DMS153 treated with DMSO at 0.1 percent for 48 hours (cell line): ENCODE results near the gene PAPPA.

Experiments used
- DNase-seq: peaks from one replicate; lab custom pipeline; 2025; ENCODE audit not compliant: unreplicated experiment; lab: John Stamatoyannopoulos, UW

The PAPPA gene

GRCh38 chr9:116414374-116414773 is 260.8 kb downstream of the PAPPA start:
- no peak for DNase-seq

GRCh38 chr9:116416421-116416820 is 262.8 kb downstream of the PAPPA start:
- DNase-seq: no peak

- DNase-seq: no peak
These were observed 263.9 kb downstream of the PAPPA start for GRCh38 chr9:116417464-116417863.

DNA sequence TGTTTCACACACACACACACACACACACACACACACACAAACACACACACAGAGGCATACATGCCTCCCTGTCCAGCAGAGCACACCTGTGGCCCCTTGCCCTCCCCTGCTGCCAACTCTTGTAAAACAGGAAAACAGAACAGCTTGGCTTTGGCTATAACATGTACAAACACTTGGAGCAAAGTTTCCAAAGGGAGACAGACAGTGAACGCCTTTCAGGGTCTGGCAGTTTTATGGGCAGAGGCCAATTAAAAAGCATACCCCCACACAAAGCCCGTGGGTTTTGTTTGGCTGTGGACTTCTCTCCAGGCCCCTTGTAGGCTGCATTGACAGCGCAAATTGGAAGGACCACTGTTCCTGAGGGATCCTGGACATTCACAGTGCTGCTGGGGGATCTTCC is 265.6 kb downstream of the PAPPA start:
- DNase-seq: no peak

DNA sequence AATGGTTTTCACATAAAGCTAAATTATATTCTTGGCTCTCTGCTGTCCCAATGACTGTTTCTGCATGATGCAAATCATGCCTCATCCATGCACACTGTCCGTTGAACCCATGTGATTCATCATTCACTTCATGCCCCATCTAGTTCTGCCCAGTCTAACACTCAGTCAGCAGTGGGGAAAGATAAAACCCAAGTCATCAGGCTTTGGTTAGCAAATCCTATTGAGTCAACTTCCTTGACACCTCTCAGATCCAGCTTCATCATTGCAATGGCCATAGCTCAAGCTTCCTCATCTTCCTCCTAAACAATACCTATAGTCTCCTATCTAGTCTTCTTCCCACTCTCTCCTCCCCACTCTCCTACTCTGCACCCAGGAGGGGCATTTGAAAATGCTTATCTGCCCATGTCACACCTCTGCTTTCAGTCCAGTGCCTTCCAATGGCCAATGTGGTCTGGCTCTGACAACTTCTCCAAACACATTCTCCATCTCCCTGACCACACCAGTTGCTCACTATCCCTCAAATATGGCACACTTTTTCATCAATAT is 267.5 kb downstream of the PAPPA start:
- no peak for DNase-seq

DNA sequence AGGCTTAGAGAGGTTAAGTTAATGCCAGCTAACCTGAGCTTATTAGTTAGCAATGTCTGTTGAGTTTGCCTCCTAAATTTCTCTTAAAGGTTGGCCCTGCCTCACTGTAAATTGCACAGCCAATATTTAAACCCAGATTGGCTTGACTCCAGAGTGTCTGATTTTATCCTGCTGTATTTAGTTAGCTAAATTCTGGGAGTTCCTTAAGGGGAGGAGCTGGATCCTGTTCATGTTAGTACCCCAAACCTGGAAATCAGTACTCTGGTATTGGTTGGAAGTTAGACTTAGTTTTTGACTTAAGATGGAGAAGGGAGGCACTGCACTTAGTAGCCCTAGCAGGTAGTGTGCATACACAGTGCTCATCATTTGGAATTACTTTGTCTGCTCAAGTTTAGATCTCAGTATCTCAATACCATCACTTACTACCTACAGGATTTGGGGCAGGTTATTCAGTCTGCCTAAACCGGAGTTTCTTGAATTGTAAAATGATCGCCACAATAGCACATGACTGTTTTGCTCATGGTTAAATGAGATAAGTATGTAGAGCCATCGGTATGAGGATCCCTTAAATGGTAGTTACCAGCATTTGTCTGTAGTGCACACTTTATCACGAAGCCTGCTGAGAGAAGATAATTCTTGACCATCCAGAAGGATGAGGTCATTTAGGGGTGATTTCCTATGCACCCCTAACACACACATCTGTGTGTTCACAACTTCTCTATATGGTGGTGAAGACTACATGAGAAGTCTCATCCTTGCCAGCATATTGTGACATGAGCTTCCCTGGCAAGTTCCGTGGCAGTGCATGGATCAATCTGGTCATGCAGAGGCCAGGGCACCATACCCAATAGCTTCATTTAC is 268.8 kb downstream of the PAPPA start:
- DNase-seq: no peak

GRCh38 chr9:116423149-116423548 is 269.6 kb downstream of the PAPPA start:
- no peak for DNase-seq

GRCh38 chr9:116425244-116425643 is 271.7 kb downstream of the PAPPA start:
- no peak for DNase-seq

DNA sequence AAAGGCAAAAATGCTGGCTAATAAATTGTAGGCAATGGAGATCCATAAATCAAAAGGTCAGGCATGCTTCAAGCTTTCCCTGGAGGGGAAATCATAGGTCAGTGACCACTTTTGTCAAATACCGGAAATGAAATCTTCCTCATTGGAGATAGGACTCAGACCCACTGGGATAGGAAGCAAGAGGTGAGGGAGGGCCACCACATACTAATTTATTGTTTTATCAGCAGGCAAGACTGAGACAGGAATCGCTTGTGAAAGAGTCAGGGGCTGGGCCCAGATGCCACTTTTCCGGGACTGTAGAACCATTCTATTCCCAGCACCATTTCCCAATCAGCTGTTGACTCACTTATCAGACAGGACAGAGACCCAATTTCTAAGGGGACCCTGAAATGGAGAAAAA is 277.3 kb downstream of the PAPPA start:
- DNase-seq: no peak

DNA sequence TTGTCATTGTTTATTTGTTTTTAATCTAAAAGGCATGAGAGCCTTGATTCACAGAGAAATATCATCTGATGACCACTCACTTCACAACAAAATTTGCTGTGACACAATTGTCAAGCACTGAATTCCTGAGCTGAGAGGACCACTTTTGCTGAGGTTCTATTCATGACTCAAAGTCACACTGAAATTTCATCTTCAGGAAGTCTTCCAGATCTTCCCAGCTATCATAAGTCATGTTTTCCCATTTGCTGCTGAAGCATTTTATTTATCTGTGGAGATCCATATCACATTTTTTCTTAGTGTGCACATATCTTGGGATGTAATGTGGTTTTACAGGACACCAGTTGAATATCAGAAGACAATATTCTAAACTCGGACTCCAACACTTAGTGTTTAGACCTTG is 278.5 kb downstream of the PAPPA start:
- no peak for DNase-seq

- no peak for DNase-seq
These were observed 280.7 kb downstream of the PAPPA start for GRCh38 chr9:116434314-116434713.

DNA sequence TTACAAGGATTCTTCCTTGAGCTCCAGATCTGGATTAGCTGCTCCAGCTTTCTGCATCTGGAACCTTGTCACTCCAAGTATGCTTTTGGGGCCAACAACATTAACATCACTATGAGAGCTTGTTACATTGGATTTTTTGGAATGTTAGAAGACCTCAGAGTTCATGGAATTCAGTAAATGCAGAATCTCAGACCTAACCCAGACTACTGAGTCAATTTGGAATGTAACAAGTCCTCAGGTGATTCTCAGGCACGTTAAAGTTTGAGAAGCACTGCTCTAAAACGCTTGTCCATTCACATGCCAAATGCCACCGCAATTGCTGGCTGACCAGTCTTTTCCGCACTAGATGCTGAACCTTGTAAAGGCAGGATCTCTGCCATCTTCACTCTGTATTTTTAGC is 282.1 kb downstream of the PAPPA start:
- no peak for DNase-seq

GRCh38 chr9:116436121-116436520 is 282.5 kb downstream of the PAPPA start:
- no peak for DNase-seq

DNA sequence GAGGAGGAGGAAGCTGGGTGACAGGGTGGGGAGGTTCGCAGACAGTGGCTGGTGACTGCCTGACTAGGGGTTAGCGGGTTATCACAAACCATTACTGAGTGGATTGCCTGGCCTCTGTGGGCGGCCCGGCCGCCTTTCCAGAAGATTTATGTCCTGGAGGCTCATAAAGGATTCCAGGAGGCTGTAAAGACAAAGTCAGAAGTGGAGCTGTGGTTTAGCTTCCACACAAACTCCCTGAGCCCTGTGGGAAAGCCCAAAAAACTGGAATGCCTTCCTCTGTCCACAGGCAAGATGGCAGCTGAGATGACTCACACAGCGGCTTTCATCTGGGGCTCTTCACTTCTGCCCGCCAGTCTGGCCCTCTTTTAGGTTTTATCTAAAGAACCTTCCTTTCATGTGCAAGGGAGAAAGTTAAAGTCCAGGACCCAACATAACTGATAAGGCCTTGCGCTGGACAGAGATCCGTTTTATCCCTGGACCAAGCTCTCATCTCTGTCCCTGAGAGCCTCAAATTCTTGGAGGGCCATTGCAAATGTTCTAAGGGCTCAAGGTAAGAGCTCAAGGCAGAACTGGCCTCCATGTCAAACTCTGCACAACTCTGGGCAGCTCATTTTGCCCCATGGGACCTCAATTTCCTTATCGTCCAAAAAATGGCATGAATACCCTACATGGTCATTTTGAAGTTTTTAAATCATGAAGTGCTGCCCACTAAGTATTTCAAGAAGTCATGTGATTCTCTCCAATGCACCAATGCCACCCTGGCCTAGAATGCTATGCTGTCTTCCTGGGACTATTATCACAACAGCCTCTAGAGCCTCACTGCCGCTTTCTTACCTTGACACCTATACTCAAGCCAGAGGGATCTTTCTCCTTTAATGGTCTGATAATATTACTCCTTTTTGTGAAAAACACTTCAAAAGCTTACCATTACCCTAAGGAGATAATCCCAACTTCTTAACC is 284.1 kb downstream of the PAPPA start:
- no peak for DNase-seq

GRCh38 chr9:116442528-116442927 is 288.9 kb downstream of the PAPPA start:
- no peak for DNase-seq

DNA sequence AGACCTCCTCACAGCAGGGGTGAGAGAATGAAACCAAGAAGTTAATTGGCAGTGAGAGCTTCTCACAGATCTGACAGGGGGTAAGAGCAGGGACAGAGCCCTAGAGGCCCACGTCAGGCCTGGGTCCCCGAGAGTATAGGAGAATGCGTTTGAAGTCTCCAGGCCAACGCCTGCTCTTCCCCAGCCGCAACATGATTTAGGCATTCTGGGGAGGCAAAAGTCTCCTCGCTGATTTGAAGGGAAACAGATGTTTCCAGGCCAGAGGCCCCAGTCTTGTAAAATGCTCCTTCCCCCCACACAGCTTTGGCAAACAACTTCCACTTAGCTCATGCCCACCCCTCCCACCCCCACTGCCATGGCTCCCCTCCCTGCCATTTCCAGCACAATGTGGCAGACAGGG is 294.3 kb downstream of the PAPPA start:
- DNase-seq: no peak

GRCh38 chr9:116448431-116448830 is 294.8 kb downstream of the PAPPA start:
- no peak for DNase-seq

DNA sequence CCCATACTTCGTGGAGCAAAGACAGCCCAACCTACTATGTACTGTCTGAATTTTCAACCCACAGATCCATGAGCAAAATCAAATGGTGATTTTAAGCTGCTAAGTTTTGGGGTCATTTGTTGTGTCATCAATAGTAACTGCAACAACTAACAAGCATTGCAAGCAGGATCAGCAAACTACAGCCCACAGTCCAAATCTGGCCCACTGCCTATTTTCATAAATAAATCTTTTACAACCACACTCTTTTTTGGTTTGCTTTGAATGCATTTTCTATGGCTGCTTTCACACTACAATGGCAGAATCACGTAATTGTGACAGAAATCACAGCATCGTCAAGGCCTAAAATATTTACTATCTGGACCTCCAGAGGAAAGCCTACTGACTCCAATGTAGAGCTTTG is 296.4 kb downstream of the PAPPA start:
- no peak for DNase-seq

- DNase-seq: no peak
These were observed 297.0 kb downstream of the PAPPA start for GRCh38 chr9:116450378-116451139.

- DNase-seq: no peak
These were observed 298.0 kb downstream of the PAPPA start for GRCh38 chr9:116451500-116452115.
